Astrocyte of the cerebellum (primary cell): Measurements from ENCODE around the gene LTF.
"Not testable (repeated sequence)": the region's sequence is repeated elsewhere in the genome, so short reads cannot be mapped to it uniquely, and the experiment has no call there.

Experiments used
- DNase-seq: peaks from one replicate; pipeline ENCODE4 v3.0.0-alpha.2; 2011; ENCODE audit warnings: low read depth
- H3K4me3 ChIP-seq: 2 replicates; pipeline ENCODE4 v1.5.1; 2011; ENCODE audit warnings: mild to moderate bottlenecking, low read depth, low read length, moderate library complexity
- in situ Hi-C: cut with HindIII; loops from 2 replicates; pipeline ENCODE4 v1.10.0; 2017; ENCODE audit warnings: low sequenced_read_pairs
- TF ChIP-seq, protein P1 (sequence below): IDR thresholded peaks from 2 replicates; pipeline ENCODE4 v1.5.1; 2012; ENCODE audit warnings: low read length, low read depth, moderate library complexity, mild to moderate bottlenecking; ENCODE audit errors: missing control alignments

LTF gene

DNA sequence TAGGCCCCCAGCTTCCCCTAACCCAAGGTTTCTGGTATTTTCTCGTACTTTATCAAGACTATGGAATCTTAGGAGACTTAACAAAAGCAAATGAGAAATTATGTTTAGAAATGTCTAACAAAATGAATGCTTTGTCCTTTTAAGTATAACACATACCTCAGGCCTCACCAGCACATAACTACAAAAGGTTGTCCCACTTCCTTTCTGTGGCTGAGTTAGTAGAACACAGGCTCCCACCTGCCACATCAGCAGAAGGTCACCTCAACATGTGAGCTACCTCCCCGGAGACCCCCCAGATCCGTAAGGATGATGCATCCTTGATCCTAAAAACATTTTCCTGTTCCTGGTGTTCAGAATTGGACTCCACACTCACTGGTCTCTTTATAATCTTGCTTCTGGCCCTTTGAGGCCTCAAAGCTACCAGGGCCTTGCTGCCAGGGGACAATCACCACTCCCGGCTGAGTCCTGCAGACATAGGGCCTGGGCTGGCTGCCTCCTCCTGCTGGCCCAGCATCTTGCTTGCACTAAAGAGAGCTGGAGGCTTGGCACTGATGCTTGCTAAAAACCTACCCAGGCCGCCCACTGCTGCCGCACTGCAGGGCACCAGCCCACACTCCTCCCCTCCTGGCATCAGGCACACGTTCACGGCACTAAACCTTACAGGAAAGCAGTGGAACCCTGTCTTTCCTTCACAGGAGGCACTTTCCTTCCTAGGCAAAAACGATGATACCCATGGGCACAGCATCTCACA lies 54.8 kb downstream of the LTF start:
- no peak overlapping the region for H3K4me3 ChIP-seq
- TF ChIP-seq, protein P1, sequence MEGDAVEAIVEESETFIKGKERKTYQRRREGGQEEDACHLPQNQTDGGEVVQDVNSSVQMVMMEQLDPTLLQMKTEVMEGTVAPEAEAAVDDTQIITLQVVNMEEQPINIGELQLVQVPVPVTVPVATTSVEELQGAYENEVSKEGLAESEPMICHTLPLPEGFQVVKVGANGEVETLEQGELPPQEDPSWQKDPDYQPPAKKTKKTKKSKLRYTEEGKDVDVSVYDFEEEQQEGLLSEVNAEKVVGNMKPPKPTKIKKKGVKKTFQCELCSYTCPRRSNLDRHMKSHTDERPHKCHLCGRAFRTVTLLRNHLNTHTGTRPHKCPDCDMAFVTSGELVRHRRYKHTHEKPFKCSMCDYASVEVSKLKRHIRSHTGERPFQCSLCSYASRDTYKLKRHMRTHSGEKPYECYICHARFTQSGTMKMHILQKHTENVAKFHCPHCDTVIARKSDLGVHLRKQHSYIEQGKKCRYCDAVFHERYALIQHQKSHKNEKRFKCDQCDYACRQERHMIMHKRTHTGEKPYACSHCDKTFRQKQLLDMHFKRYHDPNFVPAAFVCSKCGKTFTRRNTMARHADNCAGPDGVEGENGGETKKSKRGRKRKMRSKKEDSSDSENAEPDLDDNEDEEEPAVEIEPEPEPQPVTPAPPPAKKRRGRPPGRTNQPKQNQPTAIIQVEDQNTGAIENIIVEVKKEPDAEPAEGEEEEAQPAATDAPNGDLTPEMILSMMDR, result no peak
- no peak for DNase-seq
- in situ Hi-C loops, result no loop called here

DNA sequence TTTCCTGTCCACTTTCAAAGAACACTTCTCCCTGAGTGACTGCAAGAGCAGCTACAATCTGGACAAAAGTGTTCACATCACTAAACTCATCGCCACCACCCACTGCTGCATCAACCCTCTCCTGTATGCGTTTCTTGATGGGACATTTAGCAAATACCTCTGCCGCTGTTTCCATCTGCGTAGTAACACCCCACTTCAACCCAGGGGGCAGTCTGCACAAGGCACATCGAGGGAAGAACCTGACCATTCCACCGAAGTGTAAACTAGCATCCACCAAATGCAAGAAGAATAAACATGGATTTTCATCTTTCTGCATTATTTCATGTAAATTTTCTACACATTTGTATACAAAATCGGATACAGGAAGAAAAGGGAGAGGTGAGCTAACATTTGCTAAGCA lies 55.9 kb downstream of the LTF start:
- no peak for DNase-seq
- H3K4me3 ChIP-seq, result no peak overlapping the region
- TF ChIP-seq, protein P1, result no peak
- in situ Hi-C loops, result no loop called here

DNA sequence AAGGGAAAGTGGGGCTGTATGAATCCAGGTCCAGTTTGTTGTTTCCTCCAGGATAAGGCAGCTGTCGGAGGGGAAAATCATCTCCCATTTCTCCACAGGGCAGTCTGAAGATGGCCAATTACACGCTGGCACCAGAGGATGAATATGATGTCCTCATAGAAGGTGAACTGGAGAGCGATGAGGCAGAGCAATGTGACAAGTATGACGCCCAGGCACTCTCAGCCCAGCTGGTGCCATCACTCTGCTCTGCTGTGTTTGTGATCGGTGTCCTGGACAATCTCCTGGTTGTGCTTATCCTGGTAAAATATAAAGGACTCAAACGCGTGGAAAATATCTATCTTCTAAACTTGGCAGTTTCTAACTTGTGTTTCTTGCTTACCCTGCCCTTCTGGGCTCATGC lies 56.7 kb downstream of the LTF start:
- in situ Hi-C loops, result no loop called here
- H3K4me3 ChIP-seq, result no peak overlapping the region
- TF ChIP-seq, protein P1, result no peak
- no peak for DNase-seq

DNA sequence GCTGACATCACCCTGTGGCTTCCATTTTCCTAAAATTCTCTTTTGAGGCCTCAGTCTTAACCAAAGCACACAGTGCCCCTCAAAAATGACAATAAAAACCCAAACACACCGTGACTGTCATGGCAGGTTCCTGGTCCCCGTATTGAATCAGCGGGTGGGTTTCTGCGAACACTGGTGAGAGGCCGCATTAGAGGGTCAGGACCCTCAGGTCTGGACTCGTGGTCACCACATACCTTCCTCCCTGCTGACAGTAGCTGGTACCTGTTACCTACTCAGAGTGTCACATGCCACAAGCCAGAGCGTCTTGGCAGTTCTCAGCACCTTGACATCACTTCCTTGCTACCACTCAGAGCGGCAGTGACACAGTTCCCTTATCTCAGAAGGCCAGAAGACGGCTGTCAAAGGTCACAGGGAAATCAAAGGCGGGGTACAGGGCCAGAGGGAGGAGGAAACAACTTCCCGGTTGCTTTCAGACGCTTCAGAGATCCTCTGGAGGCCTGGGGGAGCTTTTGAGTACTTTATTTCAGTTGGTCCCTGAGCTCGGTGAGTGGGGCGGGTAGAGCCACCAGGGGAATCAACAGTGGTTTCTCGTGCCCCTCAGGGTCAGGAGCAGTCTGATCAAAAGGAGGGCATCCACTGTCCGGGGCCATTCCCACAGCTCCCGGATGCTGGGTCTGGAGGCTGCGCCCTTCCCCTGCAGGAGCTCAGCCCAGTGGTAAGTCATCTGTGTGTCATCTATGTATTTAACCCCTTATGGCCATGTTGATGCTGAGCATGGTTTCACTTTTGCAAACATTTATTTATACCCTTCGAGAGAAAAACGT lies 57.7 kb downstream of the LTF start, which contains the start of the genes CCR5AS and CCRL2:
CCR5AS (minus strand) TSS at position 279 of the 824 bp plus-strand sequence.
CCRL2 (plus strand) TSS at position 472 of the 824 bp plus-strand sequence. CDS start 821 bp downstream, outside the sequence.
- in situ Hi-C loops, result no loop called here
- TF ChIP-seq, protein P1, result no peak
- no peak within 1 kb of the TSS for H3K4me3 ChIP-seq
- no peak for DNase-seq

DNA sequence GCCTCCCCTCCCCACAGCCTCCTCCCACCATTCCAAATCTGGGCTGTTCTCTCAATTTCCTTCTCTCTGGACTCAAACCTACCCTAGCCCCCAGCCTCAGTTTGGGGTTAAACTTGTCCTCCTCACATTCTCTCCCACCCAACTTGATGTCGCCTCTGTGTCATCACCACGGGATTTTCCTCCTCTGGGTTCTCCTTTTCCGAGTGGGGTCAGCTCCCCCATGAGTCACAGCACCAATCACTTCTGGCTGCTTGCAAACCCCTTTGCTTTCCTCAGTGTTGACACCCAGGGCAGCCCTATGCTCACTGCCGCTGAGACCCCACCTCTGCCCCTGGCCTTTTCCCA lies 58.3 kb downstream of the LTF start:
- no peak overlapping the region for H3K4me3 ChIP-seq
- no peak for DNase-seq
- TF ChIP-seq, protein P1, result no peak
- in situ Hi-C loops, result no loop called here

DNA sequence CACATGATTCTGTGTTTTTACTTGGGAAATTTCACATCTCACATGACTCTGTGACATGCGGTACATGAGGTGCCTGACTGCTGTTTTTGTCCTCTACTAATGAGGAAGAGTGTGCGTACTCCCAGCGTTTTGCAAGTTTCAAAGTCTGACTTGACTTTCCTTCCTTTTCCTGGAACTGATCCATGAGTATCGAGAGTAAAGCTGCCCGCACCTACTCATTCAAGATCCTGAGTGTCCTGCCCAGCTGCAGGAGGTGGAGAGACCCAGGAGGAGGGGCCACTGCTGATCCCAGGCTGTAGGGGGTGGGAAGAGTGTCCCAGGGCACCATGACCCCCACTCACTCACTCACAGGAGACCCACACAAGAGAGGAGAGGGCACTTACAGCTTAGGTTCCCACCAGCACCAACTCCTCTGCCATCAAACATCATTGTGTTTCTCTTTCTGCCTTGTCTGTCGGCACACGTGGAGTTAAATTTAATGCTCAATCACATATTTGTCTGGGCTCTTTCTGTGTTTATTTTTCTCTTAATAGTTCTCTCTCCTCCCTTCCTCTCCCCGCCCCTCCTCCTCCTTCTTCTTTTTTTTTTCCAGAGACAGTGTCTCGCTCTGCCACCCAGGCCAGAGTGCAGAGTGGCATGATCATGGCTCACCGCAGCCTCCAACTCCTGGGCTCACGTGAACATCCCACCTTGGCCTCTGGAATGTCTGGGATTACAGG lies 59.2 kb downstream of the LTF start:
- in situ Hi-C loops, result no loop called here
- DNase-seq, result no peak
- TF ChIP-seq, protein P1, result no peak
- H3K4me3 ChIP-seq, result no peak overlapping the region

DNA sequence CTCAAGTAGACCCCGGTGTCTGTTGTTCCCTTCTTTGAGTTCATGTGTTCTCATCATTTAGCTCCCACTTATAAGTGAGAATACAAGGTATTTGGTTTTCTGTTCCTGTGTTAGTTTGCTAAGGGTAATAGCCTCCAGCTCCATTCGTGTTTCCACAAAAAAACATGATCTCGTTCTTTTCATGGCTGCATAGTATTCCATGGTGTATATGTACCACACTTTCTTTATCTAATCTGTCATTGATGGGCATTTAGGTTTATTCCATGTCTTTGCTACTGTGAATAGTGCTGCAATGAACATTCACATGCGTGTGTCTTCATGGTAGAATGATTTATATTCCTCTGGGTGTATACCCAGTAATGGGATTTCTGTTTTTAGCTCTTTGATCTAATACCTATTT lies 61.8 kb downstream of the LTF start:
- not testable (repeated sequence) for H3K4me3 ChIP-seq, DNase-seq
- in situ Hi-C loops, result loop anchor here (5.0 kb wide), 1 partner anchor 36 kb away; no protein-coding TSS in a partner anchor
